Stimulated activated CD4-positive, alpha-beta T cell treated with anti-CD3 and anti-CD28 coated beads, Interleukin-2, amount 100 ng/mL, for 48 hours (primary cell): ENCODE measurements around the gene XYLT1.
A peak's percentile ranks its signal among the peaks of the same experiment; 100 is the strongest.

ENCODE experiments used
- DNase-seq, 2 donors: peaks; one replicate each; pipeline ENCODE4 v3.0.0-alpha.2; 2020

XYLT1 gene

GRCh38 chr16:17117906-17118577, 352.7 kb downstream of the XYLT1 start:
- no peak for DNase-seq

- no peak for DNase-seq
Measured at GRCh38 chr16:17116595-17117322, 354.0 kb downstream of the XYLT1 start.

GRCh38 chr16:17109413-17109812, 361.3 kb downstream of the XYLT1 start:
- no peak for DNase-seq

- no peak for DNase-seq
Measured at GRCh38 chr16:17108596-17108995, 362.2 kb downstream of the XYLT1 start.

- DNase-seq, result no peak
Measured at GRCh38 chr16:17107450-17107849, 363.3 kb downstream of the XYLT1 start.

GRCh38 chr16:17106243-17106791, 364.4 kb downstream of the XYLT1 start:
- no peak for DNase-seq

- no peak for DNase-seq
Measured at GRCh38 chr16:17105239-17105797, 365.4 kb downstream of the XYLT1 start.

GRCh38 chr16:17104654-17105053, 366.1 kb downstream of the XYLT1 start:
- no peak for DNase-seq

- no peak for DNase-seq
Measured at GRCh38 chr16:17103216-17103615, 367.5 kb downstream of the XYLT1 start.

- DNase-seq, result no peak
Measured at GRCh38 chr16:17101646-17102045, 369.1 kb downstream of the XYLT1 start.

GRCh38 chr16:17098685-17099084, 372.1 kb downstream of the XYLT1 start:
- no peak for DNase-seq

GRCh38 chr16:17084130-17084529, 386.6 kb downstream of the XYLT1 start:
- no peak for DNase-seq

GRCh38 chr16:17083628-17084027, 387.1 kb downstream of the XYLT1 start:
- DNase-seq, result no peak

- DNase-seq, result no peak
Measured at GRCh38 chr16:17082095-17082882, 388.5 kb downstream of the XYLT1 start.

- no peak for DNase-seq
Measured at GRCh38 chr16:17080105-17080504, 390.7 kb downstream of the XYLT1 start.

- DNase-seq, result no peak
Measured at GRCh38 chr16:17078931-17079631, 391.7 kb downstream of the XYLT1 start.

- DNase-seq, result no peak
Measured at GRCh38 chr16:17076818-17077498, 393.8 kb downstream of the XYLT1 start.

- no peak for DNase-seq
Measured at GRCh38 chr16:17076092-17076754, 394.5 kb downstream of the XYLT1 start.

- no peak for DNase-seq
Measured at GRCh38 chr16:17072104-17072503, 398.7 kb downstream of the XYLT1 start.

- DNase-seq, result peak; percentile 63 to 69
Measured at GRCh38 chr16:17070882-17071592, 399.7 kb downstream of the XYLT1 start.

- no peak for DNase-seq
Measured at GRCh38 chr16:17069681-17070080, 401.1 kb downstream of the XYLT1 start.
